SKM-1 (cell line): ENCODE measurements around the gene XPR1.
"Not testable (repeated sequence)": the region's sequence is repeated elsewhere in the genome, so short reads cannot be mapped to it uniquely, and the experiment has no call there.

Source experiments
- DNase-seq: peaks from one replicate; lab custom pipeline; 2025; ENCODE audit not compliant: unreplicated experiment; lab: John Stamatoyannopoulos, UW

Gene XPR1

DNA sequence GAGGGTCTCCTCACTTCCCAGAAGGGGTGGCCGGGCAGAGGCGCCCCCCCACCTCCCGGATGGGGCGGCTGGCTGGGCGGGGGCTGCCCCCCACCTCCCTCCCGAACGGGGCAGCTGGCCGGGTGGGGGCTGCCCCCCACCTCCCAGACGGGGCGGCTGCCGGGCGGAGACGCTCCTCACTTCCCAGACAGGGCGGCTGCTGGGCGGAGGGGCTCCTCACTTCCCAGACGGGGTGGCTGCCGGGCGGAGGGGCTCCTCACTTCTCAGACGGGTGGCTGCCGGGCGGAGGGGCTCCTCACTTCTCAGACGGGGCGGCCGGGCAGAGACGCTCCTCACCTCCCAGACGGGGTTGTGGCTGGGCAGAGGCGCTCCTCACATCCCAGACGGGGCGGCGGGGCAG is 78.9 kb downstream of the XPR1 start:
- DNase-seq: not testable (repeated sequence)

DNA sequence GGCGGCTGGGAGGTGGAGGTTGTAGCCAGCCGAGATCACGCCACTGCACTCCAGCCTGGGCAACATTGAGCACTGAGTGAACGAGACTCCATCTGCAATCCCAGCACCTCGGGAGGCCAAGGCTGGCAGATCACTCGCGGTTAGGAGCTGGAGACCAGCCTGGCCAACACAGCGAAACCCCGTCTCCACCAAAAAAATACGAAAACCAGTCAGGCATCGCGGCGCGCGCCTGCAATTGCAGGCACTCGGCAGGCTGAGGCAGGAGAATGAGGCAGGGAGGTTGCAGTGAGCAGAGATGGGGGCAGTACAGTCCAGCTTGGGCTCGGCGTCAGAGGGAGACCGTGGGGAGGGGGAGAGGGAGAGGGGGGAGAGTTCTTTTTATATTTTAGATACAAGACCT is 79.4 kb downstream of the XPR1 start:
- DNase-seq: not testable (repeated sequence)

DNA sequence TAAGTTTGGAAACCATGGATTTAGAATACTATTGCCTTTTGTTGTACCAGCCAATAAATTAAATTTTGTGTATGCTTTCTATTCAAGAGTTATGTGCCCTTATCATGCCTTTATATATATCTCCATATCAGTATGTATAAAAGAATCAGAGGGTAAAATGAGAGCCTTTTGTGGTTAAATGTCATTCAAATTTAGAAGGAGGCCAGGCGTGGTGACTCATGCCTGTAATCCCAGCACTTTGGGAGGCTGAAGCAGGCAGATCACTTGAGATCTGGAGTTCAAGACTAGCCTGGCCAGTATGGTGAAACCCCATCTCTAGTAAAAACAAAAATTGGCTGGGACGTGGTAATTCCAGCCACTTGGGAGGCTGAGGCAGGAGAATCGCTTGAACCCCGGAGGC is 88.9 kb downstream of the XPR1 start:
- DNase-seq: no peak

DNA sequence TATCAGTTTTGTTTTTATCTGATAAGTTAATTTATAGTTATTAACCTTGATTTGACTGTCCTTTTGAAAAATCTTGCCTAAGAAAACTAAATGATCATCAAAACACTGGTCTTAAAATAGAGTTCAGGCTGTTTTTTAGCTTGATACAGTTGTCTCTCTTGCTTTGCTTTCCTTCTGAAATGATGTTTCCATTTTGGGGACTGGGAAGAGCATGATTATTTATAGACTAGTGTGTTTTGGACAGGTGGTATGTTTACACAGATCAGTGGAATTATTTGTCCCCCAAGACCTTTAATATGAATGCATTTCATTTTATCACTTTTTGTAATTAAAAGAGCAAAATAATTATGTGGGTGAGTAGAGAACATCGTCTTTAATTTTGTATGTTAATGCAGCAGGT is 90.8 kb downstream of the XPR1 start:
- DNase-seq: no peak

DNA sequence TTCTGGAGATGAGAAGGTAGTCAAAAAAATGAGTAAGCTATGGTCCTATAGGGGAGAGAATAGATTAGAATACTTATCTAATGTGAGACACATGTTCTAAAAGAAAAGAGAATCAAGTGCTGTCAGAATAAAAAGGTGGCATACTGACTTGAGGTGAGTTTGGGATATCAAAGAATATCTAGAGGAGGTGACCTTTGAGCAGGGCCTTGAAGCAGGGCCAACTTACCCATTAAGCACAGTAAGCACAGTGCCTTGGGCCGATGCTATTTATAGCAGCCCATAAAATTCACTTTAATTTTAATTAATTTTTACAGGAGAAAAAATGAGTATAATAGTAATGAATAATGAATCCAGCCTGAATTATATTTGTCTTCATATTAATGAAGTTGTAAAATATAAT is 92.2 kb downstream of the XPR1 start:
- DNase-seq: no peak

DNA sequence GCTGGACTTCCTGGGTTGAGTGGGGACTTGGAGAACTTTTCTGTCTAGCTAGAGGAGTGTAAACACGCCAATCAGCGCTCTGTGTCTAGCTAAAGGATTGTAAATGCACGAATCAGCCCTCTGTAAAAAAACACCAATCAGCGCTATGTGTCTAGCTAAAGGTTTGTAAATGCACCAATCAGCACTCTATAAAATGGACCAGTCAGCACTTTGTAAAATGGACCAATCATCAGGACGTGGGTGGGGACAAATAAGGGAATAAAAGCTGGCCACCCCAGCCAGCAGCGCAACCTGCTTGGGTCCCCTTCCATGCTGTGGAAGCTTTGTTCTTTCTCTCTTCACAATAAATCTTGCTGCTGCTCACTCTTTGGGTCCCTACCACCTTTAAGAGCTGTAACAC is 94.2 kb downstream of the XPR1 start:
- DNase-seq: not testable (repeated sequence)

DNA sequence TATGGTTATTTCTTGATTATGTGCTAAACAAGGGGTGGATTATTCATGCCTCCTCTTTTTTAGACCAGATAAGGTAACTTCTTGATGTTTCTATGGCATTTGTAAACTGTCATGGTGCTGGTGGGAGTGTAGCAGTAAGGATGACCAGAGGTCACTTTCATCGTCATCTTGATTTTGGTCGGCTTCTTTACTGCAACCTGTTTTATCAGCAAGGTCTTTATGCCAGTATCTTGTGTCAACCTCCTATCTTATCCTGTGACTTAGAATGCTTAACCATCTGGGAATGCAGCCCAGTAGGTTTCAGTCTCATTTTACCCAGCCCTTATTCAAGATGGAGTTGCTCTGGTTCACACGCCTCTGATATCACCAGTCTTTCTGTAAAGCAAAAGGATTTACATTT is 95.9 kb downstream of the XPR1 start:
- not testable (repeated sequence) for DNase-seq

DNA sequence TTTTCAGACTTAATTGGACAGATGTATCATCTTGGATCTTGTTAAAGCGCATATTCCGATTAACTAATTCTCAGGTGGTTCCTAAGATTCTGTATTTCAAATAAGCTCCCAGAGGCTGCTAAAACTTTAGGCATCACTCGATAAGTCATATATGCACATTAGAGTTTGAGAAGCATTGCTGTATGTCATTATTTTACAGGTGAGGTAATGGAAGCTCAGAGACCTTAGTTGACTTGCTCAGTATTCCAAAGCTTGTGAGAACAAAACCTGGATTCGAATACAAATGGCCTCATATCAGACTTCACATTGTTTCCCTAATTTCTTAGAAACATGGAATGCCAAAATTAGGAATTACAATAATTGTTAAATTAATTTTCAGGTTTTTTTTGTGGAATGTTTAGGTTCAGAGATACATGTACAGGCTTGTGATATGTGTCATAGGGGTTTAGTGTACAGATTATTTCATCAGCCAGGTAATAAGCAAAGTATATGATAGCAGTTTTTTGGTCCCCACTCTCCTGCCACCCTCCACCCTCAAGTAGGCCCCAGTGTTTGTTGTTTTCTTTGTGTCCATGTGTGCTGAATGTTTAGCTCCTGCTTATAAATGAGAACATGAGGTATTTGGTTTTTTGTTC is 96.8 kb downstream of the XPR1 start:
- no peak for DNase-seq

DNA sequence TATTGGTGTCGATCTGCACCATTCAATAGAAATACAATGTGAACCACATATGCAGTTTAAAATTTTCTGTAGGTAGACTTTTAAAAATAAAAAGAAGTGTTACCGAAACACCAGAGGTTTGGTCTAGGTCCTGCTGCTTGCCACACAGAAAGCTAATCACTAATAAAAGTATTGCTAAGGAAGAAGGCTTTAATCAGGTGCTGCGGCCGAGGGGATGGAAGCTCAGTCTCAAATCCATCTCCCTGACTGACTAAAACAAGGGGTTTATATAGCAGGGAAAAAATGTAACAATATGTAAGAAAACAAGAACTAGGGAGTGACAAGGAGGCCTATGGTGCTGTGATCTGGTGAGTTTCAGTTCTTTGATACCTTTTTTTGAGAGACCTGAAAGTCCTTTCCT is 99.3 kb downstream of the XPR1 start:
- no peak for DNase-seq

DNA sequence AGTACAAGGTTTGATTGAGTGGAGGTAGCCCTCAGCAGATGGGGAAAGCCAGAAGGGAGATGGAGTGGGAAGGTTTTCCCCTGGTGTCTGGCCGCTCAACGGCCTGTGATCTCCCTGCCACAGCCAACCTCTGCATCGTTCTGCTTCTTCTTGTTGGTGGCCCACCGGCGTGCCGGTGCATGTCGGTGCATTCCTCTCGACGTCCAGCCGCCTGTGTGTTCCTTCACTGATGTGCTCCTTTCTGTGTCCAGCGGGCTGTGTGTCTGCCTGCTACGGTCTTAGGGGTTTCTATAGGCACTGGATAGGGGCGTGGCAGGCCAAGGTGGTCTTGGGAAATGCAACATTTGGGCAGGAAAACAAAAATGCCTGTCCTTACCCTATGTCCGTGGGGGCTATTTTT is 101.0 kb downstream of the XPR1 start:
- DNase-seq: no peak

DNA sequence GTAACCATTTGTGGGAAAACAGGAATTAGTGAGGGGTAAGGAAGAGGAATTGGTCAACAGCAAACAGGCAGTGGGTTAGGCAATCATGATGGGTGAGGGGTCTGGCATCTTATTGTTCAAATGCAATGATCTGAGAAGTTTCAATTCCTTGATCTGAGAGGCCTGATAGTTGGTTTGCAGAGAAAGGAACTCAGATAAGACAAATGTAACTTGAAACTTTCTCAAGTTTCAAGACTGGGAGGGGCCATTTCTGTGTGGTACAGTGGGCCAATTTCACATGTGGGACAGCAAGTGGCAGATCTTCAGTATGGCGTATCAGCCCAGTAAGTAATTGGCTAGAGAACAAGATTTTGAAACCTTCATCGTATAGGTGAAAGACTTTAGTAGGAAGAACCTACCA is 102.5 kb downstream of the XPR1 start:
- DNase-seq: no peak

DNA sequence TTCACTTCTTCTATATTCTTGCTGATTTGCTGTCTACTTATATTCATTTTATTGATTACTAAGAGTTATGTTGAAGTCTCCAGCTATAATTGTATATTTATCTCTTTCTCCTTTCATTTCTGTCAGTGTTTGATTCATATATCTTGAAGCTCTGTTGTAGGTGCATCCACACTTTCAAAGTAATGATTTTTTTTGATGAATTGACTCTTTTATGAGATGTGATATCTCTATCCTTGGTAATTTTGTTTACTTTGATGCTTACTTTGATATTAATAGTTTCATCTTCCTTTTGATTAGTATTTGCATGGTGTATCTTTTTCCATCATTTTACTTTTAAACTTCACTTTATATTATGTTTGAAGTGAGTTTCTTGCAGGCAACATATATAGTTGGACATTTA is 110.8 kb downstream of the XPR1 start:
- no peak for DNase-seq

DNA sequence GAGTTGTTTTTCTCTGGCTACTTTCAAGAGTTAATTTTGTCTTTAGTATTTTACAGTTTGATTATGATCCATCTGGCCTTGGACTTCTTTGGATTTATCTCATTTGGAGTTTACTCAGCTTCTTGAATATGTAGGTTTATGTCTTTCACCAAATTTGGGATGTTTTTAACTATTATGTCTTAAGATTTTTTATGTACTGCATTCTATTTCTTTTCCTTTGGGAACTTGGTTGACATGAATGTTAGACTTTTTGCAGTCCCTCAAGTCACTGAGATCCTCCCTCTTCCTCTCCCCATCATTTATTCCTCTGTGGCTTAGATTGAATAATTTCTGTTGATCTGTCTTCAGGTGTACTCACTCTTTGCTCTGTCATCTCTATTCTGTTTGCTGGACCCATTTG is 112.0 kb downstream of the XPR1 start:
- no peak for DNase-seq

DNA sequence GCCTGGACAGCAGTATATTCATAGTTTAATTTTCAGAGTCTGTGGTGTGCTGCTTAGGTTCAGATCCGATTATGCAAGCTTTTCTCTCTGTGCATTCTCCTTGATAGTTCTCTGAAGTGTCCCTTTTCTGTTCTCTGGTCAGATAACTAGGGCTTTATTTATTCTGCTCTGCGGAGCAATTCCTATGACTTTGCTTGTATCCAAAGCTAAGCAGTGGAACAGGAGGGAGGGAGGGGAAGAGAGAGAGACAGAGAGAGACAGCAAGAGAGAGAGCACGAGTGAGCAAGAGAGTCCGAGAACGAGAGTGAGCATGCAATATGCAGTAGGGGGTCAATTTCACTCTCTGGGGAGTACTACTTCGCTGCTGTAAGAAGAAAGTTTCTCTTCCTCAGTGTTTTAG is 113.3 kb downstream of the XPR1 start:
- no peak for DNase-seq

DNA sequence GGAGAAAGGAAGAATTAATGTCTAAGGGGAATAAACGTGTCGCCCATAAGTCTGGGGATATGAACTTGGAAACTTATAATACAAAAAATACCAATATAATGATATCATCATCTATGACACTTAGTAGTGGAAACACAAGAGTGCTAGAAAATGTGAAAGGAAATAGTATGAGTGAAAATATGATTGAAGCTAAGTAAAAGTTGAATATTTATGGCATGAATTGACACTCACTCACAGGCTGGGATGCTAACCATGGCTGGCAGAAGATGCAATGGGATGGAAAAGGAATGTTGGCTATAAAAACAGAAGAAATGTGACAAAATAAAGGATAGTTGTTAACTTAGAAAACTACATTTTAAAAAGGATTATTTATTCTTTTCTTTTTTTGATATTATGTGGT is 120.1 kb downstream of the XPR1 start:
- no peak for DNase-seq

DNA sequence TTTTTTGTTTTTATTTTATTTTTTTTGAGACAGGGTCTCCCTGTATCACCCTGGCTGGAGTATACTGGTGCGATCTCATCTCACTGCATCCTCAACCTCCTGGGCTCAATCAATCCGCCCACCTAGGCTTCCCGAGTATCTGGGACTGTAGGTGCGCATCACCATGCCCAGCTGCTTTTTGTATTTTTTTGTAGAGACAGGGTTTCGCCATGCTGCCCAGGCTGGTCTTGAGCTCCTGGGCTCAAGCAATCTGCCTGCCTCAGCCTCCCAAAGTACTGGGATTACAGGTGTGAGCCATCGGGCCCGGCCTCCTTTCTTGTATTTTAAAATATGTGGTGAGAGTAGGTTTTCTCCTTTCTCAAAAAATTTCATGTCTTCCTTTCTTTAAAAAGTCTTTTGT is 122.6 kb downstream of the XPR1 start:
- no peak for DNase-seq

DNA sequence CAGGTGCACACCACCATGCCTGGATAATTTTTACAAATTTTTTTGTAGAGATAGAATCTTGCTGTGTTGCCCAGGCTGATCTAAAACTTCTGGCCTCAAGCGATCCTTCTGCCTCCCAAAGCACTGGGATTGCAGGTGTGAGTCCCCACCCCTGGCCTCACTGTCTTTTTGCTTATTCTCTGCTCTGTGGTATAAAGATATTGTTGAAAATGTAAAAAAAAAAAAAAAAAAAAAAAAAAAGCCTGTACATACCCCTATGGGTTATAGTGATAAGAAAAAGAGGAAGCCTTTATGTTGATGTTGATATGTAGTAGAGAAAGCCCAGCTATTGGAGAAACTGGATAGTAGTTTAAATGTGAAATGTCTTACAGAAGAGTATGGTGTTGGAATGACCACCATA is 125.8 kb downstream of the XPR1 start:
- DNase-seq: no peak

DNA sequence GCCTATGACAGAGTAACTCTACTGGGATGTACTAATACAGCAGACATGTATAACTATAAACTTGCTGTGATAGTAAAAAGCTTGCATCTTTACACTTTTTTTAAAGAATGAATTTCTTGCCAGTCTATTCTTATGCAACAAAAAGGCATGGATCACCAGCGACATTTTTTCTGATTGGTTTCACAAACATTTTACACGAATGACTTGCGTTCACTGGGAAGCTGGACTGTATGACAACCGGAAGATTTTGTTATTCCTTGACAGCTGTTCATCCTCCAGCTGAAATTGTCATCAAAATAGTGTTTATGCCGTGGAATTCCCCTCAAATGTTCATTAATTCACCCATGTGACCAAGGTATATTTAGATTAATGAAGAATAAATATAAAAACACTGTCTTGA is 131.0 kb downstream of the XPR1 start:
- DNase-seq: no peak

DNA sequence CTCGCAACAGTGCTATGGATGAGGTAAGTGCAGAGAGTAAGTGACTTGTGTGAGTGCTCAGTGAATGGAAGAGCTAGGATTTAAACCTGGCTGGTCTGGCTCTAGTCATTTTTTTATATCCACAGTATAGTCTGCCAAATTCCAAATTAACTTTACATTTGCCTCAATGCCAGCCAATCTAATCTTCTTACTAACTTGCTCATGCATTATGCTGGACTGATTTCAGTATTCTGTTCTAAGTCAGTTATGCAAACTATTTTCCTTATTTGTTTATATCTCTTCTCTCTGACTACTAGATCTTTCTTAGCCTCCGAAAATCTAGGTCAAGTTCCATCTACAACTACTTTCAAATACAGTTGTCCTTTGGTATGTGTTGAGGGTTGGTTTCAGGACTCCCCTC is 133.3 kb downstream of the XPR1 start:
- no peak for DNase-seq

DNA sequence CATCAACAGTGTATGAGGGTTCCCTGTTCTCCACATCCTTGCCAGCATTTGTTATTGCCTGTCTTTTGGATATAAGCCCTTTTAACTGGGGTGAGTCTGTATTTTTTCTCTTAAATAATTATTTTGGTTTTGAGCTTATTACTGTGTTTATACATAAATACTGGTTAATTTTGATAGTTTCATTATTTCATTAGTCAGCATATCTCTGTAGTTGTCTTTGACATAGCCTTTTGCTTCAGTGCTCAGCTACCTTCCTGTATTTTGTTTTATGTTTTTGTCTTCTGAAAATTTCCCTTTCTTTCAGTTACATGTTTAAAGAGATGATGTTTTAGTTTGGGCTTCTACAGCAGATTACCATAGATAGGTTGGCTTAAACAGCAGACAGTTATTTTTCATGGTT is 138.1 kb downstream of the XPR1 start:
- DNase-seq: no peak

DNA sequence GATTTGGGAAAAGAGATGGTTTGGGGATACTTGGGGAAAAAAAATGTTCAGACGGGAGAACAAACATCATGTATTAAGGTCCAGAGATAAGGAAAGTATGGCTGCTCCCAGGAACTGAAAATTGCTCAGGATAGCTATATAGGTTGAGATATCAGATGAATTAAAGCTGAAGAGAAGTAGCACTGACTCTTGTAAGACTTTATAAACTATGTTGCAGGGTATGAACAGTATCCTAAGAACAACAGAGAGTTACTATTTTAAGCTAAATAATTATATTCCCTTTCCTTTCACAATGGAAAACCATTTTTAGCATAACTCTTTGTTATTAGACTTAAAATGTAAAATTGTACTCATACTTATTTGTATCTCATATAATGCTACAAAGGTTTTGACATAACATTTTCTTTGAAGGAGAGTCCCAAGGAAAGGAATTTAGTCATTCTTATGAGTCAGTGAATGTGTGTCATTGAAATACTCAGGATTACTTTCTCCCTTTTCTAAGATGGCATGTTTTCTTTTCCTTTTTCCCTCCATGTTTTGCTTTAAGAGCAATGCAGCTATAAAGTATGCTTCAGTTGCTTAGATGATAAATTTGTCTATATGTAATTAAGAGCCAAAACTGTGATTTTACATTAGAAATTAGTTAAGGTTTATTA is 141.5 kb downstream of the XPR1 start:
- no peak for DNase-seq

DNA sequence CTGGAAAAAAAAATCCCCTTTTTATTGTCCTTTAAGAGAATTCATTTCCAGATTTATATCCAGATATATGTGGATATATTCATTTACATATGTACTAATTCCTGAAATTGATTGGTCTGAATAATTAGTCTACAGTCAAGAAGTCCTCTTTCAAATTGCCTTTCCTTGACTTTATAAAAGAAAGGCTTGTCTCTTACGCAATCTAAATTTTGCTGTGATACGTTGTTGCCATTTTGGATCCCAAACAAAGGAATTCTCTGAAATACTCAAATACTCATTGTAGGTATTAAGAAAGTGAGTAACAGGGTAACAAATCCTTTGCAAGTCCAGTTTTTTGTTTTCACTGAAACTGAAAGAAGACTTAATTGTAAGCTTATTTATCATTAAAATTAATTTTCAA is 144.0 kb downstream of the XPR1 start:
- DNase-seq: no peak

DNA sequence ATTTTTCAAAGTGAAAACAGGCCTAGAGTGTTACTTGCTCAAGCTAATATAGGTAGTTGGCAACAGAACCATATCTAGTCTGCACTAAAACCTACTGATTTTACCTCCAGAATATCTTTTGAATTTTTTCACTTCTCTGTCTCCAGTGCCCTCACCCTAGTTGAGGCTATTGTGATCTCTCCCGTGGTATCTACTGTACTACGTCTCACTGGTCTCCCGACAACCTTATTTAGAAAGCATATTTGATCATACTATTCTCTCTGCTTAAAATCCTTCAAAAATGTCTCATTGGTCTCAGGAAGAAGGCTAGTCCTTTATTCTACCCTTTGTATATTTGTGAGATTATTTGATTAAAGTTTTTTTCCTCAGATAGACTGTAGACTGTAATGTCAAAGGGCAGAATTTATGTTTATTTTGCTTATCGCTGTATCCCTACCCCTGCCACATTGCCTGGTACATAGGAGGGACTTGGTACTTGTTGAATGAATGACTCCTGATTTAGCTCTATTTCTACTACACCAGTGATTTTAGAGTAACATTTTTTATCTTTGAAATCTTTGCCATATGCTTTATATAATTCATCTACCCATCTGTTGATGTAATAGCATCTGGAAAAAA is 145.4 kb downstream of the XPR1 start:
- no peak for DNase-seq
